Skin of body (tissue), 2 donors: ENCODE data around the gene PCCA. TPM values are rescaled to one million over a fixed set of nuclear protein-coding genes. Genes with fewer than 3 reads are reported as not detected.
"Not testable (repeated sequence)": the region's sequence is repeated elsewhere in the genome, so short reads cannot be mapped to it uniquely, and the experiment has no call there.

Experiments used
- DNase-seq: peaks from one replicate; lab custom pipeline; 2025; lab: John Stamatoyannopoulos, UW
- total RNA-seq: library from RNA; depleted of rRNA; stranded (reverse); fragments of >200 nt; gene quantifications from one replicate; pipeline ENCODE4 v1.2.3, GENCODE V29; 2014

The PCCA gene
- total RNA-seq, 1 donor from 2014 or later: 124 TPM

GRCh38 chr13:100524688-100525087, 435.8 kb downstream of the PCCA start:
- not testable (repeated sequence) for DNase-seq

GRCh38 chr13:100525453-100526317, 436.8 kb downstream of the PCCA start:
- DNase-seq: no peak

- DNase-seq: no peak
Measured at GRCh38 chr13:100526318-100527000, 437.6 kb downstream of the PCCA start.

- DNase-seq: no peak
Measured at GRCh38 chr13:100527644-100528043, 438.8 kb downstream of the PCCA start.

- DNase-seq: no peak
Measured at GRCh38 chr13:100528353-100528752, 439.5 kb downstream of the PCCA start.

GRCh38 chr13:100528820-100529219, 439.9 kb downstream of the PCCA start:
- no peak for DNase-seq

GRCh38 chr13:100529666-100530377, 440.9 kb downstream of the PCCA start:
- no peak for DNase-seq

GRCh38 chr13:100530671-100531213, 441.8 kb downstream of the PCCA start:
- peak; percentile 14 for DNase-seq

GRCh38 chr13:100532090-100532766, 443.3 kb downstream of the PCCA start:
- DNase-seq: no peak

- no peak for DNase-seq
Measured at GRCh38 chr13:100532836-100533435, 444.0 kb downstream of the PCCA start.

- no peak for DNase-seq
Measured at GRCh38 chr13:100533588-100534041, 444.7 kb downstream of the PCCA start.

GRCh38 chr13:100534147-100534843, 445.4 kb downstream of the PCCA start:
- DNase-seq: no peak

GRCh38 chr13:100534911-100535310, 446.0 kb downstream of the PCCA start:
- no peak for DNase-seq

GRCh38 chr13:100535426-100536135, 446.7 kb downstream of the PCCA start:
- no peak for DNase-seq

GRCh38 chr13:100536643-100537180, 447.8 kb downstream of the PCCA start:
- DNase-seq: no peak

- DNase-seq: no peak
Measured at GRCh38 chr13:100537486-100537885, 448.6 kb downstream of the PCCA start.

- DNase-seq: no peak
Measured at GRCh38 chr13:100537951-100538462, 449.1 kb downstream of the PCCA start.

GRCh38 chr13:100540621-100541020, 451.7 kb downstream of the PCCA start:
- DNase-seq: no peak
